Measurements from ENCODE around the gene AXIN1. TPM values are rescaled to one million over a fixed set of nuclear protein-coding genes. Genes with fewer than 3 reads are reported as not detected.

Gene AXIN1
- total and polyA plus RNA-seq, 2 of the 8 experiments (the other 6 are each of a cell fraction or from before 2014, with no cell fraction given): 12.5 to 41.9 TPM

- no peak for TF ChIP-seq CHD7 (IDR thresholded peaks at IDR 0.05; ENCODE audit: insufficient replicate concordance, low read length)
- no peak for TF ChIP-seq EZH2 (IDR thresholded peaks at IDR 0.05; ENCODE audit: low read depth, low read length, severe bottlenecking)
- TF ChIP-seq SRF (IDR thresholded peaks at IDR 0.05; ENCODE audit: low read depth, low read length): no peak
- TF ChIP-seq RAD21 (IDR thresholded peaks at IDR 0.05 in 1 of 2, conservative IDR thresholded peaks at IDR 0.05 in 1 of 2; ENCODE audit: low read depth in 2 of 2, low read length in 2 of 2): no peak
- TF ChIP-seq POU5F1 (IDR thresholded peaks at IDR 0.05; ENCODE audit: low read depth, low read length): no peak
- no peak for TF ChIP-seq NANOG (IDR thresholded peaks at IDR 0.05; ENCODE audit: insufficient read depth, low read depth, low read length, poor library complexity, severe bottlenecking)
- TF ChIP-seq GABPA (IDR thresholded peaks at IDR 0.05; ENCODE audit: borderline replicate concordance, insufficient read depth, low read length): no peak
- no peak for TF ChIP-seq BACH1 (IDR thresholded peaks at IDR 0.05; ENCODE audit: low read length)
Measured at GRCh38 chr16:269061-269796, 83.3 kb downstream of the AXIN1 start (continued).
